ENCODE results near the gene HERPUD2.

DNA sequence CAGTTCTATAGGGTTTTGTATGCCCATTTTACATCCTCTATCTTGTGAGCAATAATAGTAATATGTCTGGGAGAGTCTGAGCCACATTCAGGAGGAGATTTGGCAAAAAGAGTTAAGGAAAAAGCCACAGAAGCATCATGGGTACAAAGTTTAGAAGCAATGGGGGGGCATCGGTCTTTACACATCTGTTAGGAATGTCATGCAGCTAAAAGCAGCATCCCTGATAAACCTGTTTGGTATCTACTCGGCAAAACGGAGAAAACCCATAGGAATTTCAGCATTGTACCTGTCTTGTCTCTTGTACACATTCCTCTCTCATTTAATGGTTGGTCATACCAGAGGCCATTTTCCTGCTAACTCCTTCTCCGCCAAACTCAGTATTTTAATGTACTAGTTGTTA lies 12.5 kb upstream of the HERPUD2 start:
- no peak for TF ChIP-seq POLR2AphosphoS5 (IDR thresholded peaks at IDR 0.05)
- no peak for TF ChIP-seq CTCF (IDR thresholded peaks at IDR 0.05)
- TF ChIP-seq POLR2A (IDR thresholded peaks at IDR 0.05) = no peak
- TF ChIP-seq EP300 (IDR thresholded peaks at IDR 0.05) = no peak
